Tibial nerve (tissue), 4 donors: Measurements from ENCODE around the gene RARB.

Experiments used
- EP300 ChIP-seq, 2 donors: sonication (generic); formaldehyde crosslinking; IDR thresholded peaks; one replicate each; pipeline ENCODE4 v1.6.1; 2017; ENCODE audit warnings: antibody characterized with exemption in 2 of 2, mild to moderate bottlenecking in 1 of 2
- TF ChIP-seq, protein P1 (sequence below), 5 experiments: fragments of 200-600 bp in 3 of 5; fragments of 450-650 bp in 2 of 5; sonication (generic) in 3 of 5; IDR thresholded peaks; one replicate each; pipeline ENCODE4 v1.5.1; 2016 to 2019; ENCODE audit warnings: antibody characterized with exemption in 5 of 5, mild to moderate bottlenecking in 3 of 5, moderate library complexity in 2 of 5

DNA sequence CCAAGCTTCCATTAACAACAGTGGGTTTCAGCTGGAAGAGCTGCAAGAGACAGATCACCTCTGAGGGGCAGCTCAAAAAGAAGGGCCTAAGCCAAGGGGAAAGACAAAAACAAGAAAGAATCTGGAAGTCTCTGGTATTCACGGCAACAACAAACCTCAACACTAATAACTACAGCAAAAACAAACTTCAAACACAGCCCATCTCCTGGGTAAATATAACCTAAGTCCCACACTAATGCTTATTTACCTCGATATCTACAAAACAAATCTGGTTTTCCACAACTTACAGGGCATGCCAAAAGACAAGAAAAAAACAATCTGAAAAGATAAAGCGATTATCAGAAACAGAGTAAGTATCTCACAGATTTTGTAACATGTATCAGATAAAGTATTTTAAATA is 207.0 kb downstream of the RARB start:
- TF ChIP-seq, protein P1, sequence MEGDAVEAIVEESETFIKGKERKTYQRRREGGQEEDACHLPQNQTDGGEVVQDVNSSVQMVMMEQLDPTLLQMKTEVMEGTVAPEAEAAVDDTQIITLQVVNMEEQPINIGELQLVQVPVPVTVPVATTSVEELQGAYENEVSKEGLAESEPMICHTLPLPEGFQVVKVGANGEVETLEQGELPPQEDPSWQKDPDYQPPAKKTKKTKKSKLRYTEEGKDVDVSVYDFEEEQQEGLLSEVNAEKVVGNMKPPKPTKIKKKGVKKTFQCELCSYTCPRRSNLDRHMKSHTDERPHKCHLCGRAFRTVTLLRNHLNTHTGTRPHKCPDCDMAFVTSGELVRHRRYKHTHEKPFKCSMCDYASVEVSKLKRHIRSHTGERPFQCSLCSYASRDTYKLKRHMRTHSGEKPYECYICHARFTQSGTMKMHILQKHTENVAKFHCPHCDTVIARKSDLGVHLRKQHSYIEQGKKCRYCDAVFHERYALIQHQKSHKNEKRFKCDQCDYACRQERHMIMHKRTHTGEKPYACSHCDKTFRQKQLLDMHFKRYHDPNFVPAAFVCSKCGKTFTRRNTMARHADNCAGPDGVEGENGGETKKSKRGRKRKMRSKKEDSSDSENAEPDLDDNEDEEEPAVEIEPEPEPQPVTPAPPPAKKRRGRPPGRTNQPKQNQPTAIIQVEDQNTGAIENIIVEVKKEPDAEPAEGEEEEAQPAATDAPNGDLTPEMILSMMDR (IDR thresholded peaks at IDR 0.05): no peak
- no peak for TF ChIP-seq EP300 (IDR thresholded peaks at IDR 0.05)
